Vagina (tissue), 2 donors: ENCODE data around the gene PADI1.

Experiments used
- POLR2A ChIP-seq, 2 donors: fragments of 450-650 bp; IDR thresholded peaks; one replicate each; pipeline ENCODE4 v1.6.1; 2017; ENCODE audit warnings: antibody characterized with exemption in 2 of 2, mild to moderate bottlenecking in 2 of 2, moderate library complexity in 2 of 2
- POLR2AphosphoS5 ChIP-seq, 2 donors: sonication (generic); formaldehyde crosslinking; IDR thresholded peaks; one replicate each; pipeline ENCODE4 v1.9.0; 2017; ENCODE audit warnings: antibody characterized with exemption in 2 of 2, mild to moderate bottlenecking in 2 of 2, low read depth in 1 of 2; ENCODE audit not compliant: insufficient read depth in 1 of 2

GRCh38 chr1:17188217-17188616, 16.7 kb upstream of the PADI1 start:
- TF ChIP-seq POLR2AphosphoS5 (IDR thresholded peaks at IDR 0.05; ENCODE audit: insufficient read depth in 1 of 2, low read depth in 1 of 2), result no peak
- no peak for TF ChIP-seq POLR2A (IDR thresholded peaks at IDR 0.05)
